CD14-positive monocyte (primary cell): Measurements from ENCODE around the gene TRAFD1. TPM values are rescaled to one million over a fixed set of nuclear protein-coding genes. Genes with fewer than 3 reads are reported as not detected.
"Not testable (repeated sequence)": the region's sequence is repeated elsewhere in the genome, so short reads cannot be mapped to it uniquely, and the experiment has no call there.

Experiments used
- DNase-seq, 3 donors: peaks; one replicate each; pipeline ENCODE4 v3.0.0-alpha.2; 2011 to 2022
- H2AFZ ChIP-seq: 2 replicates; pipeline ENCODE4 v1.6.0; 2012; ENCODE audit warnings: mild to moderate bottlenecking, low read depth, low read length, inconsistent platforms; ENCODE audit not compliant: insufficient read depth, poor library complexity, severe bottlenecking
- H3K27ac ChIP-seq, 2 donors: 1 replicate in 1 of 2; 2 replicates in 1 of 2; pipeline ENCODE4 v1.5.1; 2012 to 2013; ENCODE audit warnings: low read length in 2 of 2, control low read depth in 1 of 2, inconsistent platforms in 1 of 2, low read depth in 1 of 2, mild to moderate bottlenecking in 1 of 2
- H3K27me3 ChIP-seq, 2 donors: one replicate each; pipeline versions ENCODE4 v1.6.0 to v1.6.1; 2011 to 2013; ENCODE audit warnings: low read length in 2 of 2; ENCODE audit not compliant: control insufficient read depth in 2 of 2, insufficient read depth in 2 of 2
- H3K36me3 ChIP-seq, 2 donors: replicated peaks in 1 of 2; 1 replicate in 1 of 2; 2 replicates in 1 of 2; pipeline versions ENCODE4 v1.5.1 to v1.6.1; 2012 to 2013; ENCODE audit warnings: low read length in 2 of 2, control low read depth in 1 of 2, inconsistent platforms in 1 of 2, mild to moderate bottlenecking in 1 of 2; ENCODE audit not compliant: insufficient read depth in 2 of 2, control insufficient read depth in 1 of 2
- H3K4me1 ChIP-seq, 2 donors: 1 replicate in 1 of 2; 2 replicates in 1 of 2; pipeline versions ENCODE4 v1.5.1 to v1.6.1; 2012 to 2013; ENCODE audit warnings: low read length in 2 of 2, control low read depth in 1 of 2, inconsistent platforms in 1 of 2, mild to moderate bottlenecking in 1 of 2, moderate library complexity in 1 of 2; ENCODE audit not compliant: insufficient read depth in 2 of 2, control insufficient read depth in 1 of 2
- H3K4me2 ChIP-seq: replicated peaks from 2 replicates; pipeline ENCODE3; 2012; ENCODE audit warnings: low read length, moderate library complexity, mild to moderate bottlenecking; ENCODE audit not compliant: poor library complexity, severe bottlenecking; ENCODE audit errors: extremely low read depth
- H3K4me3 ChIP-seq, 3 experiments: fragments of 200-600 bp in 1 of 3; sonication (generic) in 1 of 3; replicated peaks in 1 of 3; 1 replicate in 2 of 3; 2 replicates in 1 of 3; pipeline ENCODE4 v1.5.1; 2011 to 2013; ENCODE audit warnings: low read length in 3 of 3, mild to moderate bottlenecking in 3 of 3, control low read depth in 2 of 3, low read depth in 2 of 3, inconsistent platforms in 1 of 3, moderate library complexity in 1 of 3
- H3K79me2 ChIP-seq: 2 replicates; pipeline ENCODE4 v1.6.0; 2012; ENCODE audit warnings: mild to moderate bottlenecking, control low read depth, inconsistent platforms, low read length, moderate library complexity; ENCODE audit not compliant: insufficient read depth
- H3K9ac ChIP-seq: 2 replicates; pipeline ENCODE4 v1.6.0; 2017; ENCODE audit warnings: low read length, mild to moderate bottlenecking; ENCODE audit not compliant: insufficient read depth, poor library complexity, severe bottlenecking
- H3K9me3 ChIP-seq, 2 donors: replicated peaks in 1 of 2; 1 replicate in 1 of 2; 2 replicates in 1 of 2; pipeline versions ENCODE4 v1.5.1 to v1.6.1; 2012 to 2013; ENCODE audit warnings: low read length in 2 of 2, control low read depth in 1 of 2; ENCODE audit not compliant: control insufficient read depth in 1 of 2, insufficient read depth in 1 of 2
- H4K20me1 ChIP-seq: 2 replicates; pipeline ENCODE4 v1.6.0; 2012; ENCODE audit warnings: mild to moderate bottlenecking, low read length, control low read depth, moderate library complexity; ENCODE audit not compliant: insufficient read depth
- H3K27ac Mint-ChIP-seq, 7 donors: one replicate each; pipeline ENCODE4 v1.8.0; 2020; ENCODE audit warnings: mild to moderate bottlenecking in 7 of 7, mixed read lengths in 7 of 7, moderate library complexity in 6 of 7, inconsistent platforms in 2 of 7
- H3K27me3 Mint-ChIP-seq, 3 donors: one replicate each; pipeline ENCODE4 v1.8.0; 2021 to 2022; ENCODE audit warnings: low read depth in 3 of 3, mild to moderate bottlenecking in 3 of 3, mixed read lengths in 3 of 3, moderate library complexity in 3 of 3, inconsistent platforms in 1 of 3
- H3K36me3 Mint-ChIP-seq, 2 donors: one replicate each; pipeline ENCODE4 v1.8.0; 2020; ENCODE audit warnings: mixed read lengths in 2 of 2, inconsistent platforms in 1 of 2, mild to moderate bottlenecking in 1 of 2
- H3K4me1 Mint-ChIP-seq: one replicate; pipeline ENCODE4 v1.8.0; 2020; ENCODE audit warnings: mild to moderate bottlenecking, mixed read lengths
- H3K4me3 Mint-ChIP-seq, 2 donors: one replicate each; pipeline ENCODE4 v1.8.0; 2020; ENCODE audit warnings: mild to moderate bottlenecking in 2 of 2, mixed read lengths in 2 of 2, moderate library complexity in 1 of 2
- H3K9me3 Mint-ChIP-seq, 7 donors: one replicate each; pipeline ENCODE4 v1.8.0; 2020 to 2022; ENCODE audit warnings: mixed read lengths in 7 of 7, mild to moderate bottlenecking in 6 of 7, moderate library complexity in 6 of 7, inconsistent platforms in 2 of 7
- CTCF ChIP-seq: fragments of 200-600 bp; IDR thresholded peaks from one replicate; pipeline ENCODE4 v1.8.0; 2022; ENCODE audit warnings: antibody characterized with exemption, mild to moderate bottlenecking
- WGBS: methylation state at CpG from one replicate; pipeline ENCODE4 v1.1.5; 2013; ENCODE audit warnings: missing lambda C conversion rate; ENCODE audit not compliant: insufficient coverage; 5-methylcytosine and 5-hydroxymethylcytosine counted together
- intact Hi-C, 2 donors: fragments of 100-400 bp; cut with micrococcal nuclease; formaldehyde crosslinking; loops; one replicate each; pipeline versions ENCODE4 v1.15.0 to v1.15.1; 2023
- polyA plus RNA-seq, 3 donors: library from polyadenylated mRNA; depleted of rRNA in 1 of 3; unstranded in 2 of 3; stranded (reverse) in 1 of 3; fragments of 300-500 nt in 2 of 3; fragments of >200 nt in 1 of 3; fragmentation: Illumina TruSeq in 2 of 3; gene quantifications; 1 replicate in 2 of 3; 2 replicates in 1 of 3; pipeline ENCODE4 v1.2.3, GENCODE V29; 2012 to 2021

The TRAFD1 gene
- polyA plus RNA-seq, 3 donors = 35.2 to 83.6 (median 82.3) TPM

- not testable (repeated sequence) for H2AFZ ChIP-seq, H3K9ac ChIP-seq, H3K36me3 Mint-ChIP-seq, H3K9me3 Mint-ChIP-seq, H3K27me3 ChIP-seq, DNase-seq, H3K4me3 Mint-ChIP-seq, H3K4me3 ChIP-seq, H3K27ac Mint-ChIP-seq, H3K27ac ChIP-seq, H3K4me2 ChIP-seq, H3K27me3 Mint-ChIP-seq, H3K9me3 ChIP-seq, H3K36me3 ChIP-seq
- Histone ChIP-seq H3K79me2 (peaks cover 29% of the 10 kb centered on the region), H4K20me1 (peaks cover 22% of the 10 kb centered on the region), H3K4me1 (peaks cover 30 to 37% of the 10 kb centered on the region in 2 donors)
- WGBS = 98% methylated on average over 10 of the region's 20 CpGs
- intact Hi-C loops = loop anchor here in 1 of 2 donors (10.0 kb wide), 1 partner anchor 96 kb away; the partner anchor contains the start of genes ERP29 and TMEM116
- peaks cover 39% of the 10 kb centered on the region for H3K4me1 Mint-ChIP-seq
Observed at GRCh38 chr12:112110787-112111662, 14.3 kb upstream of the TRAFD1 start.

- Mint-ChIP-seq H3K27ac (no peak overlapping the region), H3K4me1 (peaks cover 40% of the 10 kb centered on the region), H3K36me3 (no peaks in the 10 kb centered on the region), H3K9me3 (peaks cover 0 to 5% (median 0%) of the 10 kb centered on the region in 7 donors), H3K27me3 (peaks cover 0 to 1% (median 0%) of the 10 kb centered on the region in 3 donors), H3K4me3 (no peak overlapping the region)
- TF ChIP-seq CTCF = no peak
- intact Hi-C loops = loop anchor here in 1 of 2 donors (10.0 kb wide), 1 partner anchor 97 kb away; the partner anchor contains the start of genes ERP29 and TMEM116
- Histone ChIP-seq H3K79me2 (peaks cover 20% of the 10 kb centered on the region), H3K9ac (no peak overlapping the region), H3K36me3 (no peaks in the 10 kb centered on the region), H3K4me1 (peaks cover 31 to 39% of the 10 kb centered on the region in 2 donors), H3K27ac (no peak overlapping the region), H3K27me3 (no peaks in the 10 kb centered on the region), H3K9me3 (no peaks in the 10 kb centered on the region), H2AFZ (no peak overlapping the region), H4K20me1 (peaks cover 13% of the 10 kb centered on the region), H3K4me3 (no peak overlapping the region), H3K4me2 (no peak overlapping the region)
- DNase-seq = no peak
- no CpG with 5 or more reads among the region's 5 CpGs for WGBS
Observed at GRCh38 chr12:112111931-112112330, 13.4 kb upstream of the TRAFD1 start.
